Lung (tissue), 12 donors: Measurements from ENCODE around the gene GH1. TPM values are rescaled to one million over a fixed set of nuclear protein-coding genes. Genes with fewer than 3 reads are reported as not detected.
A peak's percentile ranks its signal among the peaks of the same experiment; 100 is the strongest.
"Not testable (repeated sequence)": the region's sequence is repeated elsewhere in the genome, so short reads cannot be mapped to it uniquely, and the experiment has no call there.

Experiments used
- ATAC-seq: fragments of 200-7000 bp; cut with Tn5 transposase; one replicate; pipeline ENCODE4 v1.9.1; 2020; ENCODE audit warnings: moderate number of reproducible peaks; ENCODE audit not compliant: insufficient read depth, low FRiP score
- DNase-seq, 3 donors: peaks; one replicate each; pipeline ENCODE4 v3.0.0-alpha.2; 2013 to 2017
- H3K27ac ChIP-seq, 2 donors: one replicate each; pipeline ENCODE4 v1.5.1; 2013; ENCODE audit warnings: mild to moderate bottlenecking in 2 of 2, moderate library complexity in 2 of 2, control low read depth in 1 of 2, inconsistent platforms in 1 of 2, low read depth in 1 of 2, low read length in 1 of 2
- H3K27me3 ChIP-seq, 3 donors: one replicate each; pipeline ENCODE4 v1.5.1; 2013; ENCODE audit warnings: low read length in 2 of 3; ENCODE audit not compliant: control insufficient read depth in 3 of 3, insufficient read depth in 3 of 3
- H3K36me3 ChIP-seq, 4 donors: one replicate each; pipeline ENCODE4 v1.5.1; 2013; ENCODE audit warnings: low read length in 4 of 4, mild to moderate bottlenecking in 1 of 4, moderate library complexity in 1 of 4; ENCODE audit not compliant: control insufficient read depth in 4 of 4, insufficient read depth in 4 of 4
- H3K4me1 ChIP-seq, 5 donors: one replicate each; pipeline ENCODE4 v1.5.1; 2013; ENCODE audit warnings: low read length in 5 of 5, mild to moderate bottlenecking in 2 of 5, moderate library complexity in 1 of 5; ENCODE audit not compliant: control insufficient read depth in 5 of 5, insufficient read depth in 5 of 5
- H3K4me3 ChIP-seq: one replicate; pipeline ENCODE4 v1.5.1; 2013; ENCODE audit warnings: mild to moderate bottlenecking, control low read depth, moderate library complexity
- H3K9ac ChIP-seq, 2 donors: one replicate each; pipeline ENCODE4 v1.5.1; 2013; ENCODE audit warnings: low read length in 2 of 2, control low read depth in 1 of 2; ENCODE audit not compliant: insufficient read depth in 1 of 2
- H3K9me3 ChIP-seq, 4 donors: one replicate each; pipeline ENCODE4 v1.5.1; 2013; ENCODE audit warnings: low read length in 3 of 4, mild to moderate bottlenecking in 1 of 4, moderate library complexity in 1 of 4; ENCODE audit not compliant: control insufficient read depth in 4 of 4, insufficient read depth in 3 of 4
- CTCF ChIP-seq: IDR thresholded peaks from 2 replicates; pipeline ENCODE4 v1.5.1; 2012; ENCODE audit warnings: mild to moderate bottlenecking; ENCODE audit errors: control extremely low read depth, extremely low read depth
- WGBS, 2 donors: extraction: QIAGEN DNeasy Blood & Tissue Kit; methylation state at CpG; one replicate each; pipeline ENCODE4 v1.1.7; 2013; 5-methylcytosine and 5-hydroxymethylcytosine counted together
- polyA plus RNA-seq, 2 donors: library from polyadenylated mRNA; stranded (reverse); fragments of 200-250 nt; gene quantifications; one replicate each; pipeline ENCODE4 v1.2.1, GENCODE V29; 2013
- total RNA-seq, 2 donors: library from RNA; depleted of rRNA in 1 of 2; stranded (reverse); fragments of >200 nt in 1 of 2; gene quantifications; one replicate each; pipeline ENCODE4 v1.2.1, GENCODE V29; 2014 to 2021
- donor health status: control.
- donor health status: control.
- donor health status: Bipolar disorder and iron deficiency.
- donor health status: healthy.
- donor health status: DM: yes; HTN: yes; CAD: no.

Gene GH1
- total and polyA plus RNA-seq, 4 donors: not detected

DNA sequence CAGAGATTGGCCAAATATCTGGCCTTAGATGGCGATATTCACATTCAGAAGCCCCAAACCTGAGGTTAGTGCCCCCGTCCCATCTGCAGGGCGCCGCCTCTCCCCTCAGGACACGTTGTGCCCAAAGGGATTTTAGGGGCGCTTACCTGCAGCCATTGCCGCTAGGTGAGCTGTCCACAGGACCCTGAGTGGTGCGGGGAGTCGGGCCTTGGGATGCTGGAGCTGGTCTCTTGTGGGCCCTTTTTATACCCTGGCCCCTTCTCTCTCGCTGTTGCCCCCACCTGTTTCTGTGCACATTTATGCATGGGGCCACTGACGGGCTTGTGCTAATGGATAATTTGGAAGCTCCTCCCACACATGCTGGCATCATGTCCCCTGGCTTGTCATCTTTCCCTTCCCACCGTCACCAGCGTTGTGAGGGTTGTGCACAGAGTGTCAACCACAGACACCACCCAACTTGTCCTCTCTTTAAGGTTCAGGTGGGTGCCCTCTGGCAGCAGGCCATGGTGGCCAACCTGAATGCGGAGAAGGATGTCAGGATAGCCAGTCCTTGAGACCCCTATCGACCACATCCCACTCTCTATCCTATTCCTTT lies 7.5 kb downstream of the GH1 start, which contains the start of gene CSHL1:
Gene CSHL1 (minus strand): TSS at position 218 of the 595 bp plus-strand sequence. CDS start 62 bp downstream, at position 156.
- Histone ChIP-seq H3K9ac (no peak within 1 kb of the TSS), H3K27ac (no peak within 1 kb of the TSS), H3K4me3 (no peak within 1 kb of the TSS), H3K4me1 (no peaks in the 10 kb centered on the region), H3K9me3 (no peaks in the 10 kb centered on the region), H3K36me3 (no peaks in the 10 kb centered on the region), H3K27me3 (peaks cover 0 to 4% (median 3%) of the 10 kb centered on the region in 3 donors)
- no peak for TF ChIP-seq CTCF
- no peak for DNase-seq
- 76 to 87% methylated on average over 15 of the region's 15 CpGs for WGBS, 2 donors
- ATAC-seq: no peak

DNA sequence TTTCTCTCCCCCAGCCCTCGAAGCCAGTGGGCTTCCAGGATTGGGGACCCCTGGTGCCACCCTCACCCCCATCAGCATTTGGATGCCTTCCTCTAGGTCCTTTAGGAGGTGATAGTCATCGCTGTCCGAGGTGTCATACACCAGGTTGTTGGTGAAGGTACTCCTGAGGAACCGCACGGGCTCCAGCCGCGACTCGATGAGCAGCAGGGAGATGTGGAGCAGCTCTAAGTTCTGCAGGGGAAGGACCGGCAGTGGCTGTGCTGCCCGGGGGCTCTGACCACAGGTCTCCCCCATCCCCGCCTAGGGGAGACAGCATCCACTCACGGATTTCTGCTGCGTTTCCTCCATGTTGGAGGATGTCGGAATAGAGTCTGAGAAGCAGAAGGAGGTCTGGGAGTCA lies 8.5 kb downstream of the GH1 start:
- WGBS, 2 donors: 81 to 86% methylated on average over 14 of the region's 14 CpGs
- Histone ChIP-seq H3K27me3 (peaks cover 0 to 4% (median 3%) of the 10 kb centered on the region in 3 donors), H3K9ac (no peak overlapping the region), H3K4me3 (no peak overlapping the region), H3K27ac (no peak overlapping the region), H3K9me3 (no peaks in the 10 kb centered on the region), H3K36me3 (no peaks in the 10 kb centered on the region), H3K4me1 (no peaks in the 10 kb centered on the region)
- no peak for ATAC-seq
- DNase-seq: no peak
- no peak for TF ChIP-seq CTCF

DNA sequence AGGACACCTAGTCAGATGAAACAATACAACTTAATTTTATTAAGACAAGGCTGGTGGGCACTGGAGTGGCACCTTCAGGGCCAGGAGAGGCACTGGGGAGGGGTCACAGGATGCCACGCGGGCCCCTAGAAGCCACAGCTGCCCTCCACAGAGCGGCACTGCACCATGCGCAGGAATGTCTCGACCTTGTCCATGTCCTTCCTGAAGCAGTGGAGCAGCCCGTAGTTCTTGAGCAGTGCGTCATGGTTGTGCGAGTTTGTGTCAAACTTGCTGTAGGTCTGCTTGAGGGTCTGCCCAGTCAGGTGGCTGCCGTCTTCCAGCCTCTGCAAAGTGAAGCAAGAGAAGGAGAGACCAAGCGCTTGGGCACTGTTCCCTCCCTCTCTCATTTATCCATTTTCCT lies 9.1 kb downstream of the GH1 start:
- not testable (repeated sequence) for H3K36me3 ChIP-seq, H3K27me3 ChIP-seq, H3K4me3 ChIP-seq, H3K4me1 ChIP-seq, H3K9ac ChIP-seq, ATAC-seq, DNase-seq, H3K9me3 ChIP-seq, H3K27ac ChIP-seq
- 93 to 94% methylated on average over 10 of the region's 10 CpGs for WGBS, 2 donors

DNA sequence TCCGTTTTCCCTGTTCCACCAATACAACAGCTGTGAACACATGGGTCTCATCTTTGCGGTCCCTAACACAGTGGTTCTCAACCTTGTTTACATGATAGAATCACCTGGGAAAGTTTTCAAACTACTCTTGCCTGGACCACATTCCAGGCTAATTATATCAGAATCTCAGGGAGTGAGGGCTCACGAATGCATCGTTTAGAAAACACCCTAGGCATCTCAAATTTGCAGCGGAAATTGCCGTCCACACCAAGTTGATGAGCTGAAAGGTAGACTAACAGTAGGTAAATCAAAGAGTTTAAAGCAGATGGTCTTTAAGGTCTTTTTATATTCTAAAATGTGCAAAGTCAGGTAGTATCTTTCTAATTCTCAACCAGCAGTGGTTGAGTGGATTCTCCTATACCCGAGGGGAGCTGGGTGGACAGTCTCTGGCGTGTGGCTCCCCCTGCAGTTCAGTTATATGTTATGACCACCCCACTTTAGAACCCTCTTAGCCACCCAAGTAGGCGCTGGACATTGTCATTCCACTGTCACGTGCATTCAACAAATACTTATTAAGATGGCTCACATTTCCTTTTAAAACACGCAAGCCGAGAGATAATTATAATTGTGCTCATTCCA lies 11.4 kb downstream of the GH1 start:
- not testable (repeated sequence) for H3K36me3 ChIP-seq, H3K27ac ChIP-seq, H3K9ac ChIP-seq, H3K4me1 ChIP-seq, H3K9me3 ChIP-seq, H3K27me3 ChIP-seq, H3K4me3 ChIP-seq, ATAC-seq
- WGBS, 2 donors: 54 to 67% methylated on average over 10 to 11 of the region's 12 CpGs
- DNase-seq: peak in 1 of 3 donors; percentile 48

- not testable (repeated sequence) for H3K27ac ChIP-seq, H3K9ac ChIP-seq, H3K36me3 ChIP-seq, ATAC-seq, H3K9me3 ChIP-seq, H3K4me3 ChIP-seq, H3K4me1 ChIP-seq, DNase-seq, H3K27me3 ChIP-seq
- WGBS, 2 donors: 95% methylated on average over 8 of the region's 8 CpGs
Measured at GRCh38 chr17:63904796-63905195, 13.8 kb downstream of the GH1 start.

GRCh38 chr17:63903787-63904201 lies 14.8 kb downstream of the GH1 start:
- not testable (repeated sequence) for H3K4me1 ChIP-seq, H3K36me3 ChIP-seq, H3K4me3 ChIP-seq, H3K27me3 ChIP-seq, H3K9ac ChIP-seq, H3K27ac ChIP-seq, DNase-seq, H3K9me3 ChIP-seq
- peak; percentile 69 for ATAC-seq
- WGBS, 2 donors: 29 to 34% methylated on average over 5 of the region's 5 CpGs

DNA sequence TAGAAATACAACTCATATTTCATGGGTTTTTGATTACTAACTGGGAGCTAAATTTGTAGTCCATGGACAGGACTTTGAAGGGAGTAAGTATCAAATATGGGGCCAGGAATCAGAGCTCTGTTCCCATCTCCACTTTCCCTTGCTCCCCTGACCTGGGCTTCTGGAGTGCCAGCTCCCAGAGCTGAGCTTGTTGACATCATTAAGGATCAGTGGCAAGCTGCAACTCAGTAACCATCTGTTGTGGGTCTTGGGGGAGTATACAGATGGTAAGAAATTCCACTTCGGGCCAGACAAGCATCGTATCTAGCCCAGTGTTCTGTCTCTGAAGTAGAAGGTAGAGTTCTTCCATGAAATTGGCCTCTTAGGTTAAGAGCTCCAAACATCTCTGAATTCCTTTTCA lies 16.7 kb downstream of the GH1 start:
- H3K27ac ChIP-seq, DNase-seq, H3K9me3 ChIP-seq, ATAC-seq, H3K9ac ChIP-seq, H3K4me1 ChIP-seq, H3K4me3 ChIP-seq, H3K27me3 ChIP-seq, H3K36me3 ChIP-seq: not testable (repeated sequence)
- WGBS, 2 donors: 91 to 92% methylated on average over 2 of the region's 2 CpGs
